H9 (cell line): ENCODE results near the gene FSTL4. TPM values are rescaled to one million over a fixed set of nuclear protein-coding genes. Genes with fewer than 3 reads are reported as not detected.

ENCODE experiments used
- DNase-seq: peaks from one replicate; pipeline ENCODE4 v3.0.0-alpha.2; 2017
- H2AFZ ChIP-seq: one replicate; pipeline ENCODE4 v1.6.1; 2013; ENCODE audit warnings: mild to moderate bottlenecking, low read length, control low read depth, moderate library complexity
- H2AK5ac ChIP-seq: 2 replicates; pipeline ENCODE4 v1.6.1; 2013; ENCODE audit warnings: low read length, control low read depth, mixed read lengths; ENCODE audit not compliant: insufficient read length
- H2BK120ac ChIP-seq: one replicate; pipeline ENCODE4 v1.6.1; 2013; ENCODE audit warnings: low read depth, mild to moderate bottlenecking, low read length, control low read depth, inconsistent platforms; ENCODE audit not compliant: poor library complexity, severe bottlenecking
- H2BK12ac ChIP-seq: 2 replicates; pipeline ENCODE4 v1.6.1; 2013; ENCODE audit warnings: low read length, control low read depth, mixed read lengths, low read depth; ENCODE audit not compliant: insufficient read length
- H2BK15ac ChIP-seq: 2 replicates; pipeline ENCODE4 v1.6.1; 2013; ENCODE audit warnings: low read depth, low read length, control low read depth
- H2BK20ac ChIP-seq: one replicate; pipeline ENCODE4 v1.6.1; 2013; ENCODE audit warnings: low read depth, mild to moderate bottlenecking, low read length, control low read depth, inconsistent platforms; ENCODE audit not compliant: poor library complexity, severe bottlenecking
- H2BK5ac ChIP-seq: 2 replicates; pipeline ENCODE4 v1.6.1; 2013; ENCODE audit warnings: low read length, control low read depth, mixed read lengths; ENCODE audit not compliant: insufficient read length
- H3K14ac ChIP-seq: 2 replicates; pipeline ENCODE4 v1.6.1; 2013; ENCODE audit warnings: low read length, control low read depth; ENCODE audit not compliant: insufficient read depth
- H3K18ac ChIP-seq: 2 replicates; pipeline ENCODE4 v1.6.1; 2013; ENCODE audit warnings: low read depth, mild to moderate bottlenecking, mixed read lengths, low read length, control low read depth; ENCODE audit not compliant: insufficient read length
- H3K23ac ChIP-seq: 2 replicates; pipeline ENCODE4 v1.6.1; 2013; ENCODE audit warnings: low read length, control low read depth, mixed read lengths, low read depth; ENCODE audit not compliant: insufficient read length
- H3K23me2 ChIP-seq: 2 replicates; pipeline ENCODE4 v1.6.1; 2013; ENCODE audit warnings: low read depth, mild to moderate bottlenecking, mixed read lengths, low read length, control low read depth; ENCODE audit not compliant: insufficient read length, poor library complexity, severe bottlenecking
- H3K27ac ChIP-seq: 2 replicates; pipeline ENCODE4 v1.5.1; 2013; ENCODE audit warnings: low read length, control low read depth, mixed read lengths, low read depth; ENCODE audit not compliant: insufficient read length
- H3K27me3 ChIP-seq: 2 replicates; pipeline ENCODE4 v1.6.1; 2013; ENCODE audit warnings: low read length, control low read depth, inconsistent platforms; ENCODE audit not compliant: insufficient read depth
- H3K4ac ChIP-seq: 2 replicates; pipeline ENCODE4 v1.6.1; 2013; ENCODE audit warnings: low read depth, mild to moderate bottlenecking, control low read depth, inconsistent platforms, low read length, moderate library complexity
- H3K4me1 ChIP-seq: 2 replicates; pipeline ENCODE4 v1.6.1; 2013; ENCODE audit warnings: low read length, control low read depth, inconsistent platforms; ENCODE audit not compliant: insufficient read depth
- H3K4me2 ChIP-seq: 2 replicates; pipeline ENCODE4 v1.6.1; 2013; ENCODE audit warnings: low read length, control low read depth, mixed read lengths; ENCODE audit not compliant: insufficient read length, insufficient read depth
- H3K56ac ChIP-seq: 2 replicates; pipeline ENCODE4 v1.6.1; 2013; ENCODE audit warnings: low read depth, mild to moderate bottlenecking, mixed read lengths, low read length, control low read depth; ENCODE audit not compliant: insufficient read length
- H3K79me1 ChIP-seq: 2 replicates; pipeline ENCODE4 v1.6.1; 2013; ENCODE audit warnings: low read depth, mild to moderate bottlenecking, moderate library complexity, low read length, control low read depth, inconsistent platforms; ENCODE audit not compliant: insufficient read depth, poor library complexity, severe bottlenecking
- H3K79me2 ChIP-seq: 2 replicates; pipeline ENCODE4 v1.6.1; 2013; ENCODE audit warnings: low read length, control low read depth, inconsistent platforms; ENCODE audit not compliant: insufficient read depth
- H3K9ac ChIP-seq: 2 replicates; pipeline ENCODE4 v1.6.1; 2013; ENCODE audit warnings: low read length, control low read depth, mixed read lengths; ENCODE audit not compliant: insufficient read length; ENCODE audit errors: extremely low read depth
- H3K9me3 ChIP-seq: one replicate; pipeline ENCODE4 v1.6.1; 2013; ENCODE audit warnings: low read depth, low read length, inconsistent platforms; ENCODE audit not compliant: control insufficient read depth
- H3T11ph ChIP-seq: one replicate; pipeline ENCODE4 v1.6.1; 2013; ENCODE audit warnings: mild to moderate bottlenecking, low read length, control low read depth, inconsistent platforms
- H4K20me1 ChIP-seq: one replicate; pipeline ENCODE4 v1.6.1; 2013; ENCODE audit not compliant: control insufficient read depth, insufficient read length, insufficient read depth
- H4K5ac ChIP-seq: 2 replicates; pipeline ENCODE4 v1.6.1; 2013; ENCODE audit warnings: low read depth, mild to moderate bottlenecking, mixed read lengths, low read length, control low read depth; ENCODE audit not compliant: insufficient read length
- H4K8ac ChIP-seq: replicated peaks from 2 replicates; pipeline ENCODE4 v1.6.1; 2013; ENCODE audit warnings: low read length, control low read depth, mixed read lengths, low read depth; ENCODE audit not compliant: insufficient read length
- H4K91ac ChIP-seq: 2 replicates; pipeline ENCODE4 v1.6.1; 2013; ENCODE audit warnings: low read depth, mild to moderate bottlenecking, moderate library complexity, mixed read lengths, low read length, control low read depth; ENCODE audit not compliant: insufficient read length
- H3K27ac Mint-ChIP-seq, 3 experiments: 2 replicates in 2 of 3; 3 replicates in 1 of 3; pipeline ENCODE4 v1.8.0; 2020 to 2021; ENCODE audit warnings: mixed read lengths in 3 of 3, mild to moderate bottlenecking in 1 of 3, moderate library complexity in 1 of 3
- H3K27me3 Mint-ChIP-seq: 2 replicates; pipeline ENCODE4 v1.8.0; 2021; ENCODE audit warnings: low read depth, mild to moderate bottlenecking, moderate library complexity, mixed read lengths
- H3K36me3 Mint-ChIP-seq, 3 experiments: 2 replicates in 2 of 3; 3 replicates in 1 of 3; pipeline ENCODE4 v1.8.0; 2020 to 2021; ENCODE audit warnings: low read depth in 3 of 3, mixed read lengths in 3 of 3; ENCODE audit not compliant: insufficient read depth in 1 of 3
- H3K4me1 Mint-ChIP-seq, 2 experiments: 2 replicates each; pipeline ENCODE4 v1.8.0; 2020; ENCODE audit warnings: mixed read lengths in 2 of 2
- H3K4me3 Mint-ChIP-seq, 2 experiments: 2 replicates in 1 of 2; 3 replicates in 1 of 2; pipeline ENCODE4 v1.8.0; 2020 to 2021; ENCODE audit warnings: mild to moderate bottlenecking in 2 of 2, mixed read lengths in 2 of 2, moderate library complexity in 1 of 2
- H3K9me3 Mint-ChIP-seq, 2 experiments: 2 replicates in 1 of 2; 3 replicates in 1 of 2; pipeline ENCODE4 v1.8.0; 2020; ENCODE audit warnings: mild to moderate bottlenecking in 2 of 2, mixed read lengths in 2 of 2, moderate library complexity in 1 of 2
- WGBS: extraction: QIAGEN DNeasy Blood & Tissue Kit; methylation state at CpG from one replicate; pipeline ENCODE4 v1.1.7; 2013; ENCODE audit warnings: missing lambda C conversion rate, low lambda C conversion rate, mixed read lengths; ENCODE audit not compliant: insufficient read length; ENCODE audit errors: extremely low coverage; 5-methylcytosine and 5-hydroxymethylcytosine counted together
- total RNA-seq: library from RNA; stranded (reverse); gene quantifications from 2 replicates; pipeline ENCODE4 v1.2.1, GENCODE V29; 2021
- TF ChIP-seq, protein P1 (sequence below): fragments of 200-600 bp; sonication (generic); conservative IDR thresholded peaks from 3 replicates; pipeline ENCODE4 v1.8.0; 2021; ENCODE audit warnings: antibody characterized with exemption, mild to moderate bottlenecking

The FSTL4 gene
- total RNA-seq, 1 experiment from 2014 or later = 5.7 TPM

DNA sequence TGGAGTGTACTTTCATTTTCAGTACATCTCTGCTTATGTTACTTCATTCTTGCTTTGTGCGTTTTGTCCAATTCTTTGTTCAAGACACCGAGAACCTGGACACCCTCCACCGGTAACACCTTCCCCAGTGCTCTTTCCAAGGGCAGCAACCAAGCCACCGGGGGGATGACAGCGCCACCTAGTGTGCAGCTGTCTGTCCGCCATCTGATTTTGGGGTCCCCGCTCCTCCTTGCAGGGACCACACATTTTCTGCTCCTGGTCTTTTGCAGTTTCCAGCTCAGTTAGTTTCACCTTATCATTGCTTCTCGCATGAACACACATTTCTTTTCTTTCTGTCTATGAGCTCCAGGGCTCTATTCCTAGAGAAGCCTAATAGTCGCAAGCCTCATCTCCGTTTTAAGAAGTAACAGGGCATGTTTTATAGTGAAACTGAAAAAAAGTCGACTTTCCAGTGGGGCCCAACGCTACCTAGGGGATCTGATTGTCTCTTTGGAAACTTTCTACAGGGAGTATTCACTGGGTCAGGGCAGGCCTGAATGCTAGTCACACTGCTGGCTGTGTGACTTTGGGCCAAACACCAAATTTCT lies 152.1 kb downstream of the FSTL4 start:
- no peak overlapping the region for H3K27ac Mint-ChIP-seq
- Histone ChIP-seq H3K14ac (no peak overlapping the region), H2BK15ac (no peak overlapping the region), H3K9ac (no peak overlapping the region), H3K9me3 (no peaks in the 10 kb centered on the region), H3K79me1 (no peaks in the 10 kb centered on the region), H2AFZ (no peak overlapping the region), H3K27ac (no peak overlapping the region), H3K4me2 (no peak overlapping the region), H3K79me2 (no peaks in the 10 kb centered on the region), H3K18ac (no peak overlapping the region), H3K56ac (no peak overlapping the region), H4K91ac (no peak overlapping the region), H2BK5ac (no peak overlapping the region), H3K4ac (no peak overlapping the region), H3T11ph (no peak overlapping the region), H2BK120ac (no peak overlapping the region), H3K27me3 (no peaks in the 10 kb centered on the region), H3K23me2 (no peaks in the 10 kb centered on the region), H3K4me1 (no peaks in the 10 kb centered on the region), H3K23ac (no peak overlapping the region), H2BK20ac (no peak overlapping the region), H2AK5ac (no peak overlapping the region), H4K20me1 (no peaks in the 10 kb centered on the region), H4K8ac (no peak overlapping the region), H4K5ac (no peak overlapping the region), H2BK12ac (no peak overlapping the region)
- TF ChIP-seq, protein P1, sequence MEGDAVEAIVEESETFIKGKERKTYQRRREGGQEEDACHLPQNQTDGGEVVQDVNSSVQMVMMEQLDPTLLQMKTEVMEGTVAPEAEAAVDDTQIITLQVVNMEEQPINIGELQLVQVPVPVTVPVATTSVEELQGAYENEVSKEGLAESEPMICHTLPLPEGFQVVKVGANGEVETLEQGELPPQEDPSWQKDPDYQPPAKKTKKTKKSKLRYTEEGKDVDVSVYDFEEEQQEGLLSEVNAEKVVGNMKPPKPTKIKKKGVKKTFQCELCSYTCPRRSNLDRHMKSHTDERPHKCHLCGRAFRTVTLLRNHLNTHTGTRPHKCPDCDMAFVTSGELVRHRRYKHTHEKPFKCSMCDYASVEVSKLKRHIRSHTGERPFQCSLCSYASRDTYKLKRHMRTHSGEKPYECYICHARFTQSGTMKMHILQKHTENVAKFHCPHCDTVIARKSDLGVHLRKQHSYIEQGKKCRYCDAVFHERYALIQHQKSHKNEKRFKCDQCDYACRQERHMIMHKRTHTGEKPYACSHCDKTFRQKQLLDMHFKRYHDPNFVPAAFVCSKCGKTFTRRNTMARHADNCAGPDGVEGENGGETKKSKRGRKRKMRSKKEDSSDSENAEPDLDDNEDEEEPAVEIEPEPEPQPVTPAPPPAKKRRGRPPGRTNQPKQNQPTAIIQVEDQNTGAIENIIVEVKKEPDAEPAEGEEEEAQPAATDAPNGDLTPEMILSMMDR = peak; percentile 97
- H3K9me3 Mint-ChIP-seq = no peaks in the 10 kb centered on the region; a peak in 2 of 5 replicates
- no peaks in the 10 kb centered on the region; the same call in 1 of the 2 replicates for H3K27me3 Mint-ChIP-seq
- peaks cover 11 to 22% of the 10 kb centered on the region in 2 experiments for H3K4me1 Mint-ChIP-seq
- H3K36me3 Mint-ChIP-seq = no peaks in the 10 kb centered on the region
- WGBS = no CpG with 5 or more reads among the region's 12 CpGs
- H3K4me3 Mint-ChIP-seq = no peak overlapping the region
- DNase-seq = peak; percentile 79
